CD4-positive, alpha-beta T cell (primary cell): Measurements from ENCODE around the gene COPA. TPM values are rescaled to one million over a fixed set of nuclear protein-coding genes. Genes with fewer than 3 reads are reported as not detected.

Experiments
- ATAC-seq: fragments of 200-7000 bp; cut with Tn5 transposase; one replicate; pipeline ENCODE4 v1.10.0; 2022; ENCODE audit warnings: mild to moderate bottlenecking; ENCODE audit not compliant: poor library complexity
- CTCF ChIA-PET: fragments of 350-600 bp; sonication (Branson Sonifier 250); formaldehyde crosslinking; loops from one replicate; lab custom pipeline; 2021; ENCODE audit warnings: antibody characterized with exemption, inconsistent platforms; lab: Charles Lee
- POLR2A ChIA-PET: fragments of 350-600 bp; sonication (Branson Sonifier 250); formaldehyde crosslinking; loops from one replicate; lab custom pipeline; 2021; ENCODE audit warnings: antibody characterized with exemption, inconsistent platforms; lab: Charles Lee
- DNase-seq, 14 experiments: peaks; one replicate each; pipeline ENCODE4 v3.0.0-alpha.2; 2013 to 2020; ENCODE audit warnings: mixed read lengths in 2 of 14
- H3K27ac ChIP-seq, 2 donors: one replicate each; pipeline versions ENCODE4 v1.5.1 to v1.7.0; 2013; ENCODE audit warnings: low read length in 2 of 2, low read depth in 1 of 2, mild to moderate bottlenecking in 1 of 2
- H3K27me3 ChIP-seq, 2 experiments: 1 replicate in 1 of 2; 2 replicates in 1 of 2; pipeline versions ENCODE4 v1.6.1 to v1.7.0; 2013; ENCODE audit warnings: low read length in 2 of 2, control low read depth in 1 of 2, mild to moderate bottlenecking in 1 of 2, moderate library complexity in 1 of 2; ENCODE audit not compliant: insufficient read depth in 2 of 2, control insufficient read depth in 1 of 2
- H3K36me3 ChIP-seq: one replicate; pipeline ENCODE4 v1.6.1; 2013; ENCODE audit warnings: low read length, control low read depth; ENCODE audit not compliant: insufficient read depth
- H3K4me1 ChIP-seq: one replicate; pipeline ENCODE4 v1.6.1; 2013; ENCODE audit warnings: low read length, control low read depth; ENCODE audit not compliant: insufficient read depth
- H3K4me3 ChIP-seq: one replicate; pipeline ENCODE4 v1.5.1; 2013; ENCODE audit warnings: mild to moderate bottlenecking, low read length, moderate library complexity
- H3K9me3 ChIP-seq, 2 experiments: 1 replicate in 1 of 2; 2 replicates in 1 of 2; pipeline versions ENCODE4 v1.6.1 to v1.7.0; 2013; ENCODE audit warnings: low read length in 2 of 2, mild to moderate bottlenecking in 2 of 2, control low read depth in 1 of 2, moderate library complexity in 1 of 2; ENCODE audit not compliant: control insufficient read depth in 1 of 2, insufficient read depth in 1 of 2
- H3K27ac Mint-ChIP-seq: one replicate; pipeline ENCODE4 v1.8.0; 2020; ENCODE audit warnings: mixed read lengths
- H3K27me3 Mint-ChIP-seq: one replicate; pipeline ENCODE4 v1.8.0; 2021; ENCODE audit warnings: mixed read lengths
- H3K36me3 Mint-ChIP-seq: one replicate; pipeline ENCODE4 v1.8.0; 2021; ENCODE audit warnings: low read depth, mixed read lengths
- H3K4me1 Mint-ChIP-seq: one replicate; pipeline ENCODE4 v1.8.0; 2021; ENCODE audit warnings: low read depth, mixed read lengths
- H3K4me3 Mint-ChIP-seq: one replicate; pipeline ENCODE4 v1.8.0; 2020; ENCODE audit warnings: mild to moderate bottlenecking, mixed read lengths
- H3K9me3 Mint-ChIP-seq: one replicate; pipeline ENCODE4 v1.8.0; 2020; ENCODE audit warnings: mixed read lengths
- intact Hi-C, 2 experiments: fragments of 100-400 bp; cut with DNase I in 1 of 2; cut with micrococcal nuclease in 1 of 2; formaldehyde crosslinking; loops; one replicate each; pipeline versions ENCODE4 v1.15.1 to v1.9.0; 2023 to 2025; cut with DNase I, micrococcal nuclease
- total RNA-seq, 174 experiments: library from RNA in 2 of 174; stranded (reverse) in 2 of 174; gene quantifications; one replicate each; pipeline ENCODE4 v1.2.3 and lab custom pipeline; 2021 to 2026
- TF ChIP-seq, protein P1 (sequence below): fragments of 200-600 bp; IDR thresholded peaks from one replicate; pipeline ENCODE4 v1.8.0; 2022; ENCODE audit warnings: antibody characterized with exemption, mild to moderate bottlenecking

Gene COPA
- total RNA-seq, 2 experiments from 2014 or later, result 95.0 to 107 TPM

GRCh38 chr1:160328184-160328583 is 14.9 kb downstream of the COPA start:
- H3K4me3 ChIP-seq, result no peak overlapping the region
- no peaks in the 10 kb centered on the region for H3K27me3 ChIP-seq
- H3K27ac Mint-ChIP-seq, result no peak overlapping the region
- POLR2A ChIA-PET, result no interaction called here
- H3K4me1 Mint-ChIP-seq, result peaks cover 4% of the 10 kb centered on the region
- ATAC-seq, result no peak
- H3K27me3 Mint-ChIP-seq, result no peaks in the 10 kb centered on the region
- H3K9me3 Mint-ChIP-seq, result no peaks in the 10 kb centered on the region
- DNase-seq, result no peak
- intact Hi-C loops, result no loop called here
- no peak overlapping the region for H3K27ac ChIP-seq
- H3K4me1 ChIP-seq, result no peaks in the 10 kb centered on the region
- H3K9me3 ChIP-seq, result no peaks in the 10 kb centered on the region
- TF ChIP-seq, protein P1, sequence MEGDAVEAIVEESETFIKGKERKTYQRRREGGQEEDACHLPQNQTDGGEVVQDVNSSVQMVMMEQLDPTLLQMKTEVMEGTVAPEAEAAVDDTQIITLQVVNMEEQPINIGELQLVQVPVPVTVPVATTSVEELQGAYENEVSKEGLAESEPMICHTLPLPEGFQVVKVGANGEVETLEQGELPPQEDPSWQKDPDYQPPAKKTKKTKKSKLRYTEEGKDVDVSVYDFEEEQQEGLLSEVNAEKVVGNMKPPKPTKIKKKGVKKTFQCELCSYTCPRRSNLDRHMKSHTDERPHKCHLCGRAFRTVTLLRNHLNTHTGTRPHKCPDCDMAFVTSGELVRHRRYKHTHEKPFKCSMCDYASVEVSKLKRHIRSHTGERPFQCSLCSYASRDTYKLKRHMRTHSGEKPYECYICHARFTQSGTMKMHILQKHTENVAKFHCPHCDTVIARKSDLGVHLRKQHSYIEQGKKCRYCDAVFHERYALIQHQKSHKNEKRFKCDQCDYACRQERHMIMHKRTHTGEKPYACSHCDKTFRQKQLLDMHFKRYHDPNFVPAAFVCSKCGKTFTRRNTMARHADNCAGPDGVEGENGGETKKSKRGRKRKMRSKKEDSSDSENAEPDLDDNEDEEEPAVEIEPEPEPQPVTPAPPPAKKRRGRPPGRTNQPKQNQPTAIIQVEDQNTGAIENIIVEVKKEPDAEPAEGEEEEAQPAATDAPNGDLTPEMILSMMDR, result no peak
- peaks cover 96% of the 10 kb centered on the region for H3K36me3 ChIP-seq
- H3K4me3 Mint-ChIP-seq, result no peak overlapping the region
- CTCF ChIA-PET, result no interaction called here
- H3K36me3 Mint-ChIP-seq, result peaks cover 89% of the 10 kb centered on the region

DNA sequence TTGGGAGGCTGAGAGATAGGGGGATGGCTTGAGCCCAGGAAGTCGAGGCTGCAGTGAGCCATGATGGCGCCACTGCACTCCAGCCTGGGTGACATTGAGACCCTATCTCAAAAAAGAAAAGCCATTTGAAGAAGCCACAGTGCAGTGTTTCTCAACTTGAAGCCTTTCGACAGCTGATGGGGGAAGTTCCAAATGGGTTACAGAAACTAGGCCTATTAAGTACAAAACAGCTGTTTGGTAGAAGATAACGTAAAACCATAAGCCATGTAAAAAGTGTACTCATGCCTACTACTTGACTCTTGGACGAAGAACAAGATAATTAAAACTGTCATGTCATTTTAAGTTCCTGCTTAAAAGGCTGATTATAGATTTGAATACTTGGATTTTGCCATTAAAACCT is 16.6 kb downstream of the COPA start:
- H3K36me3 Mint-ChIP-seq, result peaks cover 93% of the 10 kb centered on the region
- DNase-seq, result no peak
- POLR2A ChIA-PET, result interaction anchor here (1.0 kb wide), 1 partner anchor 18 kb away, joined by 3 read pairs; no protein-coding TSS in a partner anchor
- H3K4me1 Mint-ChIP-seq, result peaks cover 9% of the 10 kb centered on the region
- Histone ChIP-seq H3K9me3 (no peaks in the 10 kb centered on the region), H3K4me3 (no peak overlapping the region), H3K27ac (no peak overlapping the region), H3K4me1 (no peaks in the 10 kb centered on the region), H3K36me3 (peaks cover 97% of the 10 kb centered on the region), H3K27me3 (no peaks in the 10 kb centered on the region)
- no peak overlapping the region for H3K4me3 Mint-ChIP-seq
- no peaks in the 10 kb centered on the region for H3K9me3 Mint-ChIP-seq
- TF ChIP-seq, protein P1, result no peak
- H3K27me3 Mint-ChIP-seq, result no peaks in the 10 kb centered on the region
- H3K27ac Mint-ChIP-seq, result no peak overlapping the region
- intact Hi-C loops, result no loop called here
- CTCF ChIA-PET, result no interaction called here
- no peak for ATAC-seq

DNA sequence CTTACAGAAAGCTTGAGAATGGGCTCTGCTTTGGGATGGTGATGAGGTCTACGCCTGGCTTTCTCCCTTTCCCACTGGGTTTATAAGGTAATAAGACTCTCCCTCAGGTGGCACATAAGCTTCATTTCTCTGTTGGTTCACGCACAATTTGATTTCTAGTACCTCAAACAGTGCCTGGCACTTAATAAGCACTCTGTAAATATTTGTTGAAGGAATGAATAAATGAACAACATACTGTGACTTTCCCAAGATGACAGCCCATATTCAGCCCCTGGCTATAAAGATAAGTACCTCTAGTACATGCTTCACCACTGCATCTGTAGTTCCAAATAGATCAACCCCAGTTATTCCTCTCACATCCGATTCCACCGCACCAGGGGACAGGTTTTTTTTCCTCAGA is 17.8 kb downstream of the COPA start:
- Mint-ChIP-seq H3K9me3 (no peaks in the 10 kb centered on the region), H3K4me1 (peaks cover 16% of the 10 kb centered on the region), H3K27me3 (no peaks in the 10 kb centered on the region), H3K4me3 (no peak overlapping the region), H3K27ac (no peak overlapping the region), H3K36me3 (peaks cover 91% of the 10 kb centered on the region)
- CTCF ChIA-PET, result interaction anchor here (1.6 kb wide), 1 partner anchor 12 kb away, joined by 4 read pairs; no protein-coding TSS in a partner anchor
- intact Hi-C loops, result no loop called here
- no peak overlapping the region for H3K27ac ChIP-seq
- POLR2A ChIA-PET, result no interaction called here
- H3K9me3 ChIP-seq, result no peaks in the 10 kb centered on the region
- peaks cover 2% of the 10 kb centered on the region for H3K4me1 ChIP-seq
- no peak for DNase-seq
- ATAC-seq, result no peak
- peaks cover 87% of the 10 kb centered on the region for H3K36me3 ChIP-seq
- H3K27me3 ChIP-seq, result no peaks in the 10 kb centered on the region
- TF ChIP-seq, protein P1, result no peak
- H3K4me3 ChIP-seq, result no peak overlapping the region
